DND-41 (cell line): ENCODE data around the gene SLC2A14.

Experiments used
- CTCF ChIP-seq: IDR thresholded peaks from 2 replicates; pipeline ENCODE4 v1.5.1; 2012; ENCODE audit warnings: borderline replicate concordance, low read length, moderate library complexity, mild to moderate bottlenecking; ENCODE audit not compliant: poor library complexity, severe bottlenecking; ENCODE audit errors: extremely low read depth
- EZH2 ChIP-seq: IDR thresholded peaks from 3 replicates; pipeline ENCODE4 v1.6.1; 2012; ENCODE audit warnings: borderline replicate concordance, low read depth, mild to moderate bottlenecking, moderate library complexity, low read length, inconsistent platforms; ENCODE audit not compliant: severe bottlenecking

GRCh38 chr12:7801460-7801859 is 71.3 kb downstream of the SLC2A14 start:
- TF ChIP-seq CTCF (no peak), EZH2 (no peak)
